ENCODE data around the gene RALY. TPM values are rescaled to one million over a fixed set of nuclear protein-coding genes. Genes with fewer than 3 reads are reported as not detected.

RALY gene
- total and polyA plus RNA-seq, 10 of the 15 experiments (the other 5 are each of a cell fraction or from before 2014, with no cell fraction given) = 1.2 to 246 (median 137) TPM

- CTCF ChIA-PET = interaction anchor here (1.6 kb wide), 1 partner anchor 64 kb away, joined by 5 read pairs; no protein-coding TSS in a partner anchor
- TF ChIP-seq NR2F1 (conservative IDR thresholded peaks at IDR 0.05) (peak; percentile 57), SREBF2 (IDR thresholded peaks at IDR 0.05; ENCODE audit: low read length) (no peak), YY1 (IDR thresholded peaks at IDR 0.05; ENCODE audit: low read depth, low read length) (no peak), EP300 (IDR thresholded peaks at IDR 0.05; ENCODE audit: borderline replicate concordance in 1 of 2, control insufficient read depth in 1 of 2, low read depth in 2 of 2, low read length in 2 of 2) (0 out of 4 replicates have a peak, but pooled peaks of 1 of the 2 experiments have one; percentile 4), HSF1 (IDR thresholded peaks at IDR 0.05; ENCODE audit: low read depth, low read length) (no peak), SMAD1 (IDR thresholded peaks at IDR 0.05; ENCODE audit: low read depth, partially characterized antibody) (no peak), IKZF2 (IDR thresholded peaks at IDR 0.05) (no peak), POLR2AphosphoS5 (IDR thresholded peaks at IDR 0.05; ENCODE audit: low read length) (no peak), TCF3 (IDR thresholded peaks at IDR 0.05; ENCODE audit: borderline replicate concordance, insufficient read depth, low read depth, low read length) (no peak), TBL1XR1 (IDR thresholded peaks at IDR 0.05; ENCODE audit: low read depth, low read length) (no peak), ZZZ3 (IDR thresholded peaks at IDR 0.05; ENCODE audit: control insufficient read depth, insufficient read length, low read depth) (no peak), RAD51 (IDR thresholded peaks at IDR 0.05) (peak; percentile 32; the same call in 1 of the 2 replicates)
- TF ChIP-seq, protein P1, sequence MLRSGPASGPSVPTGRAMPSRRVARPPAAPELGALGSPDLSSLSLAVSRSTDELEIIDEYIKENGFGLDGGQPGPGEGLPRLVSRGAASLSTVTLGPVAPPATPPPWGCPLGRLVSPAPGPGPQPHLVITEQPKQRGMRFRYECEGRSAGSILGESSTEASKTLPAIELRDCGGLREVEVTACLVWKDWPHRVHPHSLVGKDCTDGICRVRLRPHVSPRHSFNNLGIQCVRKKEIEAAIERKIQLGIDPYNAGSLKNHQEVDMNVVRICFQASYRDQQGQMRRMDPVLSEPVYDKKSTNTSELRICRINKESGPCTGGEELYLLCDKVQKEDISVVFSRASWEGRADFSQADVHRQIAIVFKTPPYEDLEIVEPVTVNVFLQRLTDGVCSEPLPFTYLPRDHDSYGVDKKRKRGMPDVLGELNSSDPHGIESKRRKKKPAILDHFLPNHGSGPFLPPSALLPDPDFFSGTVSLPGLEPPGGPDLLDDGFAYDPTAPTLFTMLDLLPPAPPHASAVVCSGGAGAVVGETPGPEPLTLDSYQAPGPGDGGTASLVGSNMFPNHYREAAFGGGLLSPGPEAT (IDR thresholded peaks at IDR 0.05; ENCODE audit: low read depth) = peak; percentile 22; the same call in 1 of the 2 replicates
- TF ChIP-seq, protein P2, sequence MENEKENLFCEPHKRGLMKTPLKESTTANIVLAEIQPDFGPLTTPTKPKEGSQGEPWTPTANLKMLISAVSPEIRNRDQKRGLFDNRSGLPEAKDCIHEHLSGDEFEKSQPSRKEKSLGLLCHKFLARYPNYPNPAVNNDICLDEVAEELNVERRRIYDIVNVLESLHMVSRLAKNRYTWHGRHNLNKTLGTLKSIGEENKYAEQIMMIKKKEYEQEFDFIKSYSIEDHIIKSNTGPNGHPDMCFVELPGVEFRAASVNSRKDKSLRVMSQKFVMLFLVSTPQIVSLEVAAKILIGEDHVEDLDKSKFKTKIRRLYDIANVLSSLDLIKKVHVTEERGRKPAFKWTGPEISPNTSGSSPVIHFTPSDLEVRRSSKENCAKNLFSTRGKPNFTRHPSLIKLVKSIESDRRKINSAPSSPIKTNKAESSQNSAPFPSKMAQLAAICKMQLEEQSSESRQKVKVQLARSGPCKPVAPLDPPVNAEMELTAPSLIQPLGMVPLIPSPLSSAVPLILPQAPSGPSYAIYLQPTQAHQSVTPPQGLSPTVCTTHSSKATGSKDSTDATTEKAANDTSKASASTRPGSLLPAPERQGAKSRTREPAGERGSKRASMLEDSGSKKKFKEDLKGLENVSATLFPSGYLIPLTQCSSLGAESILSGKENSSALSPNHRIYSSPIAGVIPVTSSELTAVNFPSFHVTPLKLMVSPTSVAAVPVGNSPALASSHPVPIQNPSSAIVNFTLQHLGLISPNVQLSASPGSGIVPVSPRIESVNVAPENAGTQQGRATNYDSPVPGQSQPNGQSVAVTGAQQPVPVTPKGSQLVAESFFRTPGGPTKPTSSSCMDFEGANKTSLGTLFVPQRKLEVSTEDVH (IDR thresholded peaks at IDR 0.05; ENCODE audit: low read depth, partially characterized antibody) = no peak
- TF ChIP-seq, protein P3, sequence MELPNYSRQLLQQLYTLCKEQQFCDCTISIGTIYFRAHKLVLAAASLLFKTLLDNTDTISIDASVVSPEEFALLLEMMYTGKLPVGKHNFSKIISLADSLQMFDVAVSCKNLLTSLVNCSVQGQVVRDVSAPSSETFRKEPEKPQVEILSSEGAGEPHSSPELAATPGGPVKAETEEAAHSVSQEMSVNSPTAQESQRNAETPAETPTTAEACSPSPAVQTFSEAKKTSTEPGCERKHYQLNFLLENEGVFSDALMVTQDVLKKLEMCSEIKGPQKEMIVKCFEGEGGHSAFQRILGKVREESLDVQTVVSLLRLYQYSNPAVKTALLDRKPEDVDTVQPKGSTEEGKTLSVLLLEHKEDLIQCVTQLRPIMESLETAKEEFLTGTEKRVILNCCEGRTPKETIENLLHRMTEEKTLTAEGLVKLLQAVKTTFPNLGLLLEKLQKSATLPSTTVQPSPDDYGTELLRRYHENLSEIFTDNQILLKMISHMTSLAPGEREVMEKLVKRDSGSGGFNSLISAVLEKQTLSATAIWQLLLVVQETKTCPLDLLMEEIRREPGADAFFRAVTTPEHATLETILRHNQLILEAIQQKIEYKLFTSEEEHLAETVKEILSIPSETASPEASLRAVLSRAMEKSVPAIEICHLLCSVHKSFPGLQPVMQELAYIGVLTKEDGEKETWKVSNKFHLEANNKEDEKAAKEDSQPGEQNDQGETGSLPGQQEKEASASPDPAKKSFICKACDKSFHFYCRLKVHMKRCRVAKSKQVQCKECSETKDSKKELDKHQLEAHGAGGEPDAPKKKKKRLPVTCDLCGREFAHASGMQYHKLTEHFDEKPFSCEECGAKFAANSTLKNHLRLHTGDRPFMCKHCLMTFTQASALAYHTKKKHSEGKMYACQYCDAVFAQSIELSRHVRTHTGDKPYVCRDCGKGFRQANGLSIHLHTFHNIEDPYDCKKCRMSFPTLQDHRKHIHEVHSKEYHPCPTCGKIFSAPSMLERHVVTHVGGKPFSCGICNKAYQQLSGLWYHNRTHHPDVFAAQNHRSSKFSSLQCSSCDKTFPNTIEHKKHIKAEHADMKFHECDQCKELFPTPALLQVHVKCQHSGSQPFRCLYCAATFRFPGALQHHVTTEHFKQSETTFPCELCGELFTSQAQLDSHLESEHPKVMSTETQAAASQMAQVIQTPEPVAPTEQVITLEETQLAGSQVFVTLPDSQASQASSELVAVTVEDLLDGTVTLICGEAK (IDR thresholded peaks at IDR 0.05; ENCODE audit: borderline replicate concordance) = no peak
These were observed 68.0 kb downstream of the RALY start for GRCh38 chr20:34061695-34062094.

More at GRCh38 chr20:34061695-34062094, 68.0 kb downstream of the RALY start:
- in situ Hi-C loops (cut with MboI) = no loop called here
- ChIA-PET POLR2A (no interaction called here), SMC1A (ENCODE audit: uncharacterized antibody, unreplicated experiment) (interaction anchor here (0.7 to 2.0 kb wide), 2 partner anchors 7 to 25 kb away, joined by 3 to 7 read pairs; no protein-coding TSS in a partner anchor), RAD21 (ENCODE audit: unreplicated experiment) (no interaction called here)
- DNase-seq (ENCODE audit: low read depth, low spot score) (peak; percentile 24), ATAC-seq (peak; percentile 90), FAIRE-seq (peak; percentile 91)
- Histone ChIP-seq H3K36me3 (ENCODE audit: control insufficient read depth in 2 of 2, insufficient read depth in 2 of 2, low read length in 1 of 2) (peaks cover 5 to 17% of the 10 kb centered on the region in 2 experiments), H3K9me3 (replicated peaks; ENCODE audit: control insufficient read depth, insufficient read depth, low read length) (no peaks in the 10 kb centered on the region), H3K27me3 (replicated peaks in 1 of 2; ENCODE audit: control insufficient read depth in 2 of 2, insufficient read depth in 2 of 2, low read length in 1 of 2) (no peaks in the 10 kb centered on the region), H4K20me1 (ENCODE audit: control insufficient read depth, insufficient read depth) (peaks cover 9% of the 10 kb centered on the region), H3K79me2 (ENCODE audit: control insufficient read depth, insufficient read depth, low read length) (peaks cover 43% of the 10 kb centered on the region), H3K9ac (ENCODE audit: control insufficient read depth, insufficient read depth, low read length) (no peak overlapping the region), H3K4me3 (no peak overlapping the region), H3K4me1 (ENCODE audit: control insufficient read depth, insufficient read depth, low read length) (peaks cover 12% of the 10 kb centered on the region), H3K27ac (ENCODE audit: control insufficient read depth, insufficient read depth) (peak overlapping the region; percentile 49), H2AFZ (ENCODE audit: control insufficient read depth, low read depth, low read length) (no peak overlapping the region), H3K4me2 (ENCODE audit: control insufficient read depth, insufficient read depth) (no peak overlapping the region)
- BruUV-seq (replicated peaks) = no TSS peak
- intact Hi-C loops (cut with micrococcal nuclease; ENCODE audit: unreplicated experiment) = no loop called here

Data from GM12878 (cell line).